Measurements from ENCODE around the gene RIPOR3.

- no peak for TF ChIP-seq TAF1 (IDR thresholded peaks at IDR 0.05; ENCODE audit: borderline replicate concordance, low read depth, low read length)
- no peak for TF ChIP-seq POLR2A (IDR thresholded peaks at IDR 0.05; ENCODE audit: low read depth, low read length)
- no peak for TF ChIP-seq POLR2AphosphoS5 (IDR thresholded peaks at IDR 0.05; ENCODE audit: low read depth, low read length)
These were observed 72.8 kb downstream of the RIPOR3 start for GRCh38 chr20:50618537-50618936.
